GM18498 (cell line): ENCODE measurements around the gene AQR.
"Not testable (repeated sequence)": the region's sequence is repeated elsewhere in the genome, so short reads cannot be mapped to it uniquely, and the experiment has no call there.

Experiments
- ATAC-seq: cut with Tn5 transposase; IDR thresholded peaks from one replicate; pipeline ENCODE4 v1.9.1; 2021; ENCODE audit warnings: mild to moderate bottlenecking, moderate library complexity; ENCODE audit not compliant: unreplicated experiment

Gene AQR

GRCh38 chr15:34964277-34964676 lies 5.3 kb downstream of the AQR start:
- no peak for ATAC-seq

GRCh38 chr15:34953851-34954250 lies 15.7 kb downstream of the AQR start:
- ATAC-seq: no peak

GRCh38 chr15:34952481-34952880 lies 17.1 kb downstream of the AQR start:
- no peak for ATAC-seq

- ATAC-seq: no peak
Measured at GRCh38 chr15:34951993-34952392, 17.5 kb downstream of the AQR start.

DNA sequence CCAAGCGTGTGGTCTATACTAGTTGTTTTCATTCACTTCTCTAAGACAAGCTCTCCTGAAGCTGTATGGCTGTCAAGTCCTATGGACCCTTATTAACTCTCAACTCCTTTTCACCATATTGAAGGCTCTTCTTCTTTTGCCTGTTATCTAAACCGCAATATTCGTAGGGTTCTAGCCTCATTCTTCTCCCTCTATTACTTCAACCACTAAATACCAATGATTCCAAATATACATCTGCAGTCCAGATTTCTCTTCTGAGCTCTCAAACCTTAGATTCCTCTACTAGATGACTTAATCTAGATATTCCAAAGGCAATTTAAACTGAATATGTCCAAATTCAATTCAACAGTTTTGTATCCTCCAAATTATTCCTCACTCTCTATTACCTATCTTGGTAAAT lies 24.6 kb downstream of the AQR start:
- ATAC-seq: no peak

- ATAC-seq: no peak
Measured at GRCh38 chr15:34943711-34944110, 25.8 kb downstream of the AQR start.

GRCh38 chr15:34943264-34943663 lies 26.3 kb downstream of the AQR start:
- not testable (repeated sequence) for ATAC-seq

DNA sequence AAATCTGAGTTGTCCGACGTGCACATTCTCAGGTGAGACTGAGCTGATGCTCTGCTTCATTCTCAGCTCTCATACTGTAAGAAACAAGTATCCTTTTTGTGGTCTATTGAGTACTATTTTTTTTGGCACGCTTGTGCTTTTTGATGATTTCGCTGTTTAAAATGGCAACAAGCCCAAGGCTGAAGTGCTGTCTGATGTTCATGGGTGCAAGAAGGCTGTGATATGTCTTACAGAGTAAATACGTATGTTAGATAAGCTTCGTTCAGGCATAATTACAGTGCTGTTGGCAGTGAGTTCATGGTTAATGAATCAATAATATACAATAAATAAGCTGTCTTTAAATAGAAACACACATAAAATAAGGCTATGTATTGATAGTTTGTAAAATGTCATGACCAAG lies 27.2 kb downstream of the AQR start:
- no peak for ATAC-seq

- ATAC-seq: no peak
Measured at GRCh38 chr15:34941831-34942230, 27.7 kb downstream of the AQR start.

- no peak for ATAC-seq
Measured at GRCh38 chr15:34941185-34941698, 28.3 kb downstream of the AQR start.

- no peak for ATAC-seq
Measured at GRCh38 chr15:34933432-34933975, 36.0 kb downstream of the AQR start.

DNA sequence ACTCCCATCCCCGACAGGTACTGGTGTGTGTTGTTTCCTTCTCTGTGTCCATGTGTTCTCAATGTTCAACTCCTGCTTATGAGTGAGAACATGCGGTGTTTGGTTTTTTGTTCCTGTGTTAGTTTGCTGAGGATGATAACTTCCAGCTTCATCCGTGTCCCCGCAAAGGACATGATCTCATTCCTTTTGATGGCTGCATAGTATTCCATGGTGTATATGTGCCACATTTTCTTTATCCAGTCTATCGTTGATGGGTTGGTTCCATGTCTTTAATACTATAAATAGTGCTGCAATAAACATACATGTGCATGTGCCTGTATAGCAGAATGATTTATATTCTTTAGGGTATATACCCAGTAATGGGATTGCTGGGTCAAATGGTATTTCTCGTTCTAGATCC lies 41.2 kb downstream of the AQR start:
- ATAC-seq: not testable (repeated sequence)

- no peak for ATAC-seq
Measured at GRCh38 chr15:34927726-34928125, 41.8 kb downstream of the AQR start.

- no peak for ATAC-seq
Measured at GRCh38 chr15:34914317-34914716, 55.2 kb downstream of the AQR start.

GRCh38 chr15:34905047-34905446 lies 64.5 kb downstream of the AQR start:
- ATAC-seq: no peak

- ATAC-seq: no peak
Measured at GRCh38 chr15:34904527-34904926, 65.0 kb downstream of the AQR start.

- no peak for ATAC-seq
Measured at GRCh38 chr15:34900748-34901147, 68.8 kb downstream of the AQR start.

GRCh38 chr15:34896183-34896582 lies 73.4 kb downstream of the AQR start:
- no peak for ATAC-seq

DNA sequence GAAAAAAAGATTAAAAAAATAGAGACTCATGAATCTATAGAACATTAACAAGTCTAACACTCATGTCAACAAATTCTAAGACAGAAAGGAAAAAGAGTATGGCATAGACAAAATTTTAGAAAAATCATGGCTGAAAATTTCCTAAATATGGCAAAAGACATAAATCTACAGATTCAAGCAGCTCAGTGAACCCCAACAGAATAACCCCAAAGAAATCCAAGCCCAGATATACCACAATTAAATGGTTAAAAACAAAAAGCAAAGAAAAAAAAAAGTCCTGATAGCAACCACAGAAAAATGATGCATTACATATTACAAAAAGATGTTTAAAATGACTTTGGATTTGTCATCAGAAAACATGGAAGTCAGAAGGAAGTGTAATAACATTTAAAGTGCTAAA lies 75.6 kb downstream of the AQR start:
- ATAC-seq: no peak

GRCh38 chr15:34892963-34893591 lies 76.5 kb downstream of the AQR start:
- ATAC-seq: no peak

DNA sequence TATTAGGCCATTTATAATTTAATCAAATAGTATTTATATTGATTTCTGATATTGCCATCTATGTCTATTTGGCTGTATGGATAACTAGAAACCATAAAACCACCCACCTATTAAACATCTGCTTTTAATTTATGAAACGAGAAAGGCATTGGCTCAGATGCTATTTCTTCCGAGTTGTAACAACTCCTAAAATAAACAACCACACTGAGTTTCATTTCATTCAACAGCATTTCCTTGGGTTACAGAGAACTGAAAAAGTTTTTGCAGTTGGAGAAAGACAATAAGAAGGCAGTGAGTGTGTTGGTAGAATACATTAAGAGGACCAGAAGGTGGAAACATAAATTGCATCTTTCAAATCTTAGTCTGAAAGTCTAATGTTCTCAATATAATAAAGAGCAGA lies 79.1 kb downstream of the AQR start:
- no peak for ATAC-seq

- ATAC-seq: no peak
Measured at GRCh38 chr15:34889476-34889875, 80.1 kb downstream of the AQR start.

- no peak for ATAC-seq
Measured at GRCh38 chr15:34886134-34886533, 83.4 kb downstream of the AQR start.
